Ovary (tissue), 9 donors: ENCODE data around the gene PYCR2. TPM values are rescaled to one million over a fixed set of nuclear protein-coding genes. Genes with fewer than 3 reads are reported as not detected.
"Not testable (repeated sequence)": the region's sequence is repeated elsewhere in the genome, so short reads cannot be mapped to it uniquely, and the experiment has no call there.

ENCODE experiments used
- DNase-seq, 5 donors: peaks; one replicate each; pipeline ENCODE4 v3.0.0-alpha.2; 2019 to 2020
- H3K27ac ChIP-seq, 2 donors: fragments of 200-600 bp; one replicate each; pipeline versions ENCODE4 v1.5.1 to v1.8.0; 2019 to 2022
- H3K27me3 ChIP-seq: fragments of 200-600 bp; one replicate; pipeline ENCODE4 v1.8.0; 2022
- H3K36me3 ChIP-seq: fragments of 200-600 bp; sonication (generic); one replicate; pipeline ENCODE4 v1.5.1; 2019
- H3K4me1 ChIP-seq: one replicate; pipeline ENCODE4 v1.8.1; 2013; ENCODE audit warnings: mild to moderate bottlenecking, moderate library complexity; ENCODE audit not compliant: insufficient read depth
- H3K4me3 ChIP-seq: fragments of 200-600 bp; sonication (generic); one replicate; pipeline ENCODE4 v1.5.1; 2017
- H3K9me3 ChIP-seq, 2 donors: fragments of 200-600 bp in 1 of 2; sonication (generic) in 1 of 2; one replicate each; pipeline versions ENCODE4 v1.5.1 to v1.8.1; 2013 to 2019; ENCODE audit warnings: mild to moderate bottlenecking in 1 of 2, moderate library complexity in 1 of 2
- CTCF ChIP-seq, 3 donors: fragments of 450-650 bp in 2 of 3; fragments of 200-600 bp in 1 of 3; IDR thresholded peaks; one replicate each; pipeline versions ENCODE4 v1.5.1 to v1.8.0; 2016 to 2022; ENCODE audit warnings: antibody characterized with exemption in 3 of 3, mild to moderate bottlenecking in 1 of 3
- EP300 ChIP-seq: sonication (generic); formaldehyde crosslinking; IDR thresholded peaks from one replicate; pipeline ENCODE4 v1.6.1; 2017; ENCODE audit warnings: antibody characterized with exemption
- POLR2A ChIP-seq: fragments of 450-650 bp; IDR thresholded peaks from one replicate; pipeline ENCODE4 v1.6.1; 2017; ENCODE audit warnings: antibody characterized with exemption, mild to moderate bottlenecking, moderate library complexity
- WGBS, 3 donors: extraction: QIAGEN DNeasy Blood & Tissue Kit in 1 of 3; methylation state at CpG; one replicate each; pipeline versions ENCODE4 v1.1.5 to v1.1.7; 2013 to 2017; 5-methylcytosine and 5-hydroxymethylcytosine counted together
- intact Hi-C, 4 donors: fragments of 100-400 bp; cut with DNase I; formaldehyde crosslinking; loops; one replicate each; pipeline versions ENCODE4 v1.11.0 to v1.15.1; 2022 to 2023
- polyA plus RNA-seq, 2 donors: library from polyadenylated mRNA; stranded (reverse); fragments of 200-250 nt in 1 of 2; fragments of 350-450 nt in 1 of 2; fragmentation: Illumina TruSeq in 1 of 2; extraction: RNeasy Lipid Tissue Mini Kit (QIAGEN cat#74804) in 1 of 2; gene quantifications; one replicate each; pipeline ENCODE4 v1.2.3, GENCODE V29; 2013 to 2014
- total RNA-seq, 7 donors: library from RNA; depleted of rRNA in 2 of 7; stranded (reverse); fragments of >200 nt in 2 of 7; fragmentation: NEBNext Ultra II Directional in 3 of 7; extraction: Animal tissue kit (Norgen Biotek cat#: 25700) in 3 of 7; gene quantifications; one replicate each; pipeline versions ENCODE4 v1.1.0 to v1.2.4, GENCODE V29; 2016 to 2023
- donor health status: DM: no; HTN: no; CAD: no; lungs with moderate emphysema.
- donor health status: DM: no; HTN: no; CAD: no.
- donor health status: Bipolar disorder and iron deficiency.
- donor health status: DM: yes; HTN: yes; CAD: no.
- donor health status: DM: no; HTN: no; CAD: no.
- donor health status: DM: yes; HTN: yes; CAD: no.

The PYCR2 gene
- total and polyA plus RNA-seq, 9 donors, result 35.8 to 93.3 (median 58.7) TPM

GRCh38 chr1:225941187-225941941 lies 17.3 kb upstream of the PYCR2 start, which contains the start of gene LEFTY2:
TSS of gene LEFTY2 (minus strand) at chr1:225941220. CDS start at chr1:225941140, 80 bp downstream.
- DNase-seq, result peak in 3 of 5 donors; percentile 34 to 48 (median 41)
- Histone ChIP-seq H3K36me3 (no peaks in the 10 kb centered on the region), H3K27me3 (no peaks in the 10 kb centered on the region), H3K9me3 (no peaks in the 10 kb centered on the region), H3K4me3 (peak within 1 kb of the TSS; percentile 15), H3K4me1 (peaks cover 16% of the 10 kb centered on the region), H3K27ac (peak within 1 kb of the TSS; percentile 57 to 84)
- intact Hi-C loops, result no loop called here
- TF ChIP-seq EP300 (no peak), POLR2A (no peak), CTCF (IDR thresholded peaks at IDR 0.05) (no peak)
- 29 to 43% (median 37%) methylated on average over 6 of the region's 6 CpGs for WGBS, 3 donors

- TF ChIP-seq CTCF (IDR thresholded peaks at IDR 0.05) (no peak), POLR2A (no peak), EP300 (no peak)
- H3K27ac ChIP-seq, result peak overlapping the region; percentile 57 to 84
- WGBS, 3 donors, result 30 to 50% (median 34%) methylated on average over 24 to 25 of the region's 25 CpGs
- H3K27me3 ChIP-seq, result no peaks in the 10 kb centered on the region
- intact Hi-C loops, result no loop called here
- no peaks in the 10 kb centered on the region for H3K36me3 ChIP-seq
- peak in 4 of 5 donors; percentile 37 to 64 (median 50) for DNase-seq
- H3K4me1 ChIP-seq, result peaks cover 16% of the 10 kb centered on the region
- H3K9me3 ChIP-seq, result no peaks in the 10 kb centered on the region
- H3K4me3 ChIP-seq, result peak overlapping the region; percentile 15
These were observed 16.5 kb upstream of the PYCR2 start for GRCh38 chr1:225940385-225941151.

- intact Hi-C loops, H3K4me3 ChIP-seq, H3K9me3 ChIP-seq, DNase-seq, H3K36me3 ChIP-seq, H3K27me3 ChIP-seq, H3K27ac ChIP-seq: not testable (repeated sequence)
- 54 to 100% (median 74%) methylated on average over 1 to 8 of the region's 8 CpGs for WGBS, 3 donors
- peaks cover 16% of the 10 kb centered on the region for H3K4me1 ChIP-seq
These were observed 15.9 kb upstream of the PYCR2 start for GRCh38 chr1:225939939-225940310.

GRCh38 chr1:225939097-225939938 lies 15.3 kb upstream of the PYCR2 start:
- 29 to 46% (median 41%) methylated on average over 35 to 61 of the region's 69 CpGs for WGBS, 3 donors
- peak in 1 of 5 donors; percentile 52 for DNase-seq
- not testable (repeated sequence) for H3K4me3 ChIP-seq

More at GRCh38 chr1:225939097-225939938, 15.3 kb upstream of the PYCR2 start:
- intact Hi-C loops, H3K27ac ChIP-seq, H3K36me3 ChIP-seq, H3K27me3 ChIP-seq, H3K9me3 ChIP-seq: not testable (repeated sequence)
- H3K4me1 ChIP-seq, result peaks cover 16% of the 10 kb centered on the region
